Measurements from ENCODE around the gene SWSAP1. TPM values are rescaled to one million over a fixed set of nuclear protein-coding genes. Genes with fewer than 3 reads are reported as not detected.

The SWSAP1 gene
- total and polyA plus RNA-seq, 2 donors (not counting 1 experiment from before 2014, with no cell fraction given): 0.50 to 1.2 TPM

GRCh38 chr19:11373166-11373884, 1.1 kb upstream of the SWSAP1 start:
- no peak overlapping the region for H2AFZ ChIP-seq (ENCODE audit: low read length)
- no peak overlapping the region for H3K4me2 ChIP-seq (ENCODE audit: extremely low read depth, insufficient read depth, low read length)
- no peaks in the 10 kb centered on the region for H3K9me3 ChIP-seq (ENCODE audit: control insufficient read depth, insufficient read depth, low read depth, low read length)
- H4K20me1 ChIP-seq (ENCODE audit: control insufficient read depth, extremely low read depth, insufficient read depth, low read length): no peaks in the 10 kb centered on the region
- no peaks in the 10 kb centered on the region for H3K27me3 ChIP-seq (ENCODE audit: control insufficient read depth, insufficient read depth, low read length)
- H3K4me3 ChIP-seq (replicated peaks in 1 of 4; ENCODE audit: control extremely low read depth in 1 of 4, insufficient read depth in 1 of 4, low read depth in 3 of 4, low read length in 4 of 4): no peak overlapping the region
- H3K79me2 ChIP-seq (ENCODE audit: control insufficient read depth, insufficient read depth, low read length): peaks cover 3% of the 10 kb centered on the region
- H3K27ac ChIP-seq (ENCODE audit: insufficient read depth, low read length): no peak overlapping the region
- H3K9ac ChIP-seq (ENCODE audit: insufficient read depth, low read length): no peak overlapping the region
- TF ChIP-seq EZH2 (IDR thresholded peaks at IDR 0.05; ENCODE audit: low read length, missing control alignments) (no peak), CTCF (conservative IDR thresholded peaks at IDR 0.05 in 1 of 2, IDR thresholded peaks at IDR 0.05 in 1 of 2; ENCODE audit: low read depth in 1 of 2, low read length in 2 of 2) (no peak)
- peak in 1 of 2 donors; percentile 36 for DNase-seq (ENCODE audit: low read depth in 2 of 2)
- no peaks in the 10 kb centered on the region for H3K36me3 ChIP-seq (ENCODE audit: control insufficient read depth, insufficient read depth, low read length)
- peaks cover 25% of the 10 kb centered on the region for H3K4me1 ChIP-seq (ENCODE audit: control insufficient read depth, extremely low read depth, insufficient read depth, low read length)

GRCh38 chr19:11373885-11374432, 507 bp upstream of the SWSAP1 start:
- TF ChIP-seq CTCF (conservative IDR thresholded peaks at IDR 0.05 in 1 of 2, IDR thresholded peaks at IDR 0.05 in 1 of 2; ENCODE audit: low read depth in 1 of 2, low read length in 2 of 2): no peak
- TF ChIP-seq EZH2 (IDR thresholded peaks at IDR 0.05; ENCODE audit: low read length, missing control alignments): no peak
- peak overlapping the region; percentile 68 to 77 (median 69) for H3K4me3 ChIP-seq (replicated peaks in 1 of 4; ENCODE audit: control extremely low read depth in 1 of 4, insufficient read depth in 1 of 4, low read depth in 3 of 4, low read length in 4 of 4)
- H3K4me1 ChIP-seq (ENCODE audit: control insufficient read depth, extremely low read depth, insufficient read depth, low read length): peaks cover 29% of the 10 kb centered on the region
- H3K36me3 ChIP-seq (ENCODE audit: control insufficient read depth, insufficient read depth, low read length): no peaks in the 10 kb centered on the region
- no peak overlapping the region for H2AFZ ChIP-seq (ENCODE audit: low read length)
- peak overlapping the region; percentile 88 for H3K4me2 ChIP-seq (ENCODE audit: extremely low read depth, insufficient read depth, low read length)
- no peak for DNase-seq (ENCODE audit: low read depth in 2 of 2)
- H3K9ac ChIP-seq (ENCODE audit: insufficient read depth, low read length): no peak overlapping the region
- no peaks in the 10 kb centered on the region for H3K27me3 ChIP-seq (ENCODE audit: control insufficient read depth, insufficient read depth, low read length)
- no peaks in the 10 kb centered on the region for H4K20me1 ChIP-seq (ENCODE audit: control insufficient read depth, extremely low read depth, insufficient read depth, low read length)
- peaks cover 3% of the 10 kb centered on the region for H3K79me2 ChIP-seq (ENCODE audit: control insufficient read depth, insufficient read depth, low read length)
- no peaks in the 10 kb centered on the region for H3K9me3 ChIP-seq (ENCODE audit: control insufficient read depth, insufficient read depth, low read depth, low read length)
- H3K27ac ChIP-seq (ENCODE audit: insufficient read depth, low read length): no peak overlapping the region

- Histone ChIP-seq H3K9me3 (ENCODE audit: control insufficient read depth, insufficient read depth, low read depth, low read length) (no peaks in the 10 kb centered on the region), H3K27ac (ENCODE audit: insufficient read depth, low read length) (peak overlapping the region; percentile 77), H3K4me3 (replicated peaks in 1 of 4; ENCODE audit: control extremely low read depth in 1 of 4, insufficient read depth in 1 of 4, low read depth in 3 of 4, low read length in 4 of 4) (peak overlapping the region; percentile 30 to 69 (median 55)), H3K36me3 (ENCODE audit: control insufficient read depth, insufficient read depth, low read length) (no peaks in the 10 kb centered on the region), H4K20me1 (ENCODE audit: control insufficient read depth, extremely low read depth, insufficient read depth, low read length) (no peaks in the 10 kb centered on the region), H3K27me3 (ENCODE audit: control insufficient read depth, insufficient read depth, low read length) (no peaks in the 10 kb centered on the region), H3K4me2 (ENCODE audit: extremely low read depth, insufficient read depth, low read length) (peak overlapping the region; percentile 96), H3K4me1 (ENCODE audit: control insufficient read depth, extremely low read depth, insufficient read depth, low read length) (peaks cover 29% of the 10 kb centered on the region), H2AFZ (ENCODE audit: low read length) (peak overlapping the region; percentile 4), H3K79me2 (ENCODE audit: control insufficient read depth, insufficient read depth, low read length) (peaks cover 7% of the 10 kb centered on the region), H3K9ac (ENCODE audit: insufficient read depth, low read length) (peak overlapping the region; percentile 30)
- DNase-seq (ENCODE audit: low read depth in 2 of 2): no peak
- TF ChIP-seq EZH2 (IDR thresholded peaks at IDR 0.05; ENCODE audit: low read length, missing control alignments): no peak
- no peak for TF ChIP-seq CTCF (conservative IDR thresholded peaks at IDR 0.05 in 1 of 2, IDR thresholded peaks at IDR 0.05 in 1 of 2; ENCODE audit: low read depth in 1 of 2, low read length in 2 of 2)
Measured at GRCh38 chr19:11375143-11375948, 880 bp downstream of the SWSAP1 start.

Measured in fibroblast of lung (primary cell).